Neutrophil (primary cell): ENCODE measurements around the gene GFRAL.

Experiments
- H3K27ac ChIP-seq: fragments of 200-600 bp; sonication (generic); 2 replicates; pipeline ENCODE4 v1.5.1; 2016; ENCODE audit warnings: mild to moderate bottlenecking, moderate library complexity
- H3K27me3 ChIP-seq: fragments of 200-600 bp; sonication (generic); 2 replicates; pipeline ENCODE4 v1.6.0; 2016; ENCODE audit warnings: mild to moderate bottlenecking
- H3K36me3 ChIP-seq: fragments of 200-600 bp; sonication (generic); 2 replicates; pipeline ENCODE4 v1.5.1; 2017
- H3K4me1 ChIP-seq, 2 experiments: fragments of 200-600 bp in 1 of 2; sonication (generic) in 1 of 2; 1 replicate in 1 of 2; 2 replicates in 1 of 2; pipeline versions ENCODE4 v1.5.1 to v1.6.1; 2013 to 2016; ENCODE audit warnings: low read depth in 1 of 2, low read length in 1 of 2, mild to moderate bottlenecking in 1 of 2, moderate library complexity in 1 of 2; ENCODE audit not compliant: control insufficient read depth in 1 of 2, insufficient read depth in 1 of 2
- H3K4me3 ChIP-seq, 2 experiments: fragments of 200-600 bp in 1 of 2; sonication (generic) in 1 of 2; 1 replicate in 1 of 2; 2 replicates in 1 of 2; pipeline ENCODE4 v1.5.1; 2013 to 2016; ENCODE audit warnings: low read depth in 1 of 2, low read length in 1 of 2, mild to moderate bottlenecking in 1 of 2, moderate library complexity in 1 of 2
- H3K9me3 ChIP-seq: fragments of 200-600 bp; sonication (generic); 2 replicates; pipeline ENCODE4 v1.5.1; 2016
- TF ChIP-seq, protein P1 (sequence below): fragments of 200-600 bp; sonication (generic); IDR thresholded peaks from 2 replicates; pipeline ENCODE4 v1.5.1; 2016; ENCODE audit warnings: antibody characterized with exemption

The GFRAL gene

DNA sequence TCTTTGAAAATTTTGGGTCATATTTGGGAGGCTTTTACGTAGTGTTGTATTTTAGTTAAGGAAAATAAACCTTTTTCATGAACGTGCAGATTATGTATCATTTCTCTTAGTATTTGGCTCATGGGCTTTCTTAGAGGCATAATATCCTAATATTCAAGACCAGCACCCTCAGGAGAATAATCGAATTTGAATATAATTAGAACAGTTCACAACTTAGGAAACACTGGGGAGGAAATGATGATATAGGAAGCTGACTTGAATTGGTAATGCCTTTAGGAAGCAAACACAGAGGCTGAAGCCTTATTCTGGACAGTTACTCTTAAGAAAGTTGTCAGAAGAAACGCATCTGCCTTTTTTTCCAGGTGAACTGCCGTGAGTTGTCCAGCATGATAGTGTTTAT, at the start of gene GFRAL:
GFRAL (plus strand) TSS at position 301 of the 400 bp plus-strand sequence; CDS start at position 387, 86 bp downstream.
- H3K9me3 ChIP-seq: no peaks in the 10 kb centered on the region
- H3K27ac ChIP-seq: no peak within 1 kb of the TSS
- no peaks in the 10 kb centered on the region for H3K36me3 ChIP-seq
- H3K27me3 ChIP-seq: no peaks in the 10 kb centered on the region
- no peaks in the 10 kb centered on the region for H3K4me1 ChIP-seq
- TF ChIP-seq, protein P1, sequence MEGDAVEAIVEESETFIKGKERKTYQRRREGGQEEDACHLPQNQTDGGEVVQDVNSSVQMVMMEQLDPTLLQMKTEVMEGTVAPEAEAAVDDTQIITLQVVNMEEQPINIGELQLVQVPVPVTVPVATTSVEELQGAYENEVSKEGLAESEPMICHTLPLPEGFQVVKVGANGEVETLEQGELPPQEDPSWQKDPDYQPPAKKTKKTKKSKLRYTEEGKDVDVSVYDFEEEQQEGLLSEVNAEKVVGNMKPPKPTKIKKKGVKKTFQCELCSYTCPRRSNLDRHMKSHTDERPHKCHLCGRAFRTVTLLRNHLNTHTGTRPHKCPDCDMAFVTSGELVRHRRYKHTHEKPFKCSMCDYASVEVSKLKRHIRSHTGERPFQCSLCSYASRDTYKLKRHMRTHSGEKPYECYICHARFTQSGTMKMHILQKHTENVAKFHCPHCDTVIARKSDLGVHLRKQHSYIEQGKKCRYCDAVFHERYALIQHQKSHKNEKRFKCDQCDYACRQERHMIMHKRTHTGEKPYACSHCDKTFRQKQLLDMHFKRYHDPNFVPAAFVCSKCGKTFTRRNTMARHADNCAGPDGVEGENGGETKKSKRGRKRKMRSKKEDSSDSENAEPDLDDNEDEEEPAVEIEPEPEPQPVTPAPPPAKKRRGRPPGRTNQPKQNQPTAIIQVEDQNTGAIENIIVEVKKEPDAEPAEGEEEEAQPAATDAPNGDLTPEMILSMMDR: no peak
- H3K4me3 ChIP-seq: no peak within 1 kb of the TSS

- Histone ChIP-seq H3K27ac (no peak overlapping the region), H3K27me3 (no peaks in the 10 kb centered on the region), H3K4me3 (no peak overlapping the region), H3K9me3 (no peaks in the 10 kb centered on the region), H3K36me3 (no peaks in the 10 kb centered on the region), H3K4me1 (no peaks in the 10 kb centered on the region)
- TF ChIP-seq, protein P1: no peak
These were observed 49.6 kb upstream of the GFRAL start for GRCh38 chr6:55277646-55278045.

- Histone ChIP-seq H3K4me3 (no peak overlapping the region), H3K36me3 (no peaks in the 10 kb centered on the region), H3K27me3 (no peaks in the 10 kb centered on the region), H3K27ac (no peak overlapping the region), H3K9me3 (no peaks in the 10 kb centered on the region), H3K4me1 (no peaks in the 10 kb centered on the region)
- TF ChIP-seq, protein P1: no peak
These were observed 46.1 kb upstream of the GFRAL start for GRCh38 chr6:55281215-55281614.

GRCh38 chr6:55282115-55282514, 45.2 kb upstream of the GFRAL start:
- no peak overlapping the region for H3K27ac ChIP-seq
- no peaks in the 10 kb centered on the region for H3K36me3 ChIP-seq
- no peaks in the 10 kb centered on the region for H3K9me3 ChIP-seq
- H3K4me1 ChIP-seq: no peaks in the 10 kb centered on the region
- no peak overlapping the region for H3K4me3 ChIP-seq
- TF ChIP-seq, protein P1: no peak
- H3K27me3 ChIP-seq: no peaks in the 10 kb centered on the region

DNA sequence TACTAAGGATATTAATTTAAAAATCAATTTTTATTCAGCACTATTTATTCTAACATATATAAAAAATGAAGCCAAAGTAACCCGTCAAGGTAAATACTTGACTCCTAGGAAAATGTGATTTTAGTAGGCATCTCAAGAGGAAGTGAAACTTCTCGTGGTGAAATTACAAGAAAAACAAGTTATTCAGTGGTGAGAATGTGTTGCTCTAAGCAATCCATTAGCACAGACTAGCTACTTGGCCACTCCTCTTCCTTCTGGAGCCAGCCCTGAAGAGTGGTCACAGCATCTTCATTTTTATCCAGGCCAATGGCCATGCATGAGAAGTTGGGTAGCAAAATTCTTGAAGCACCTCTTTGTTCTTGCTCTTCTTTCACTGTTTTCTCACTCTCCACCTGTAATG, 40.4 kb upstream of the GFRAL start:
- TF ChIP-seq, protein P1: no peak
- no peaks in the 10 kb centered on the region for H3K4me1 ChIP-seq
- H3K27ac ChIP-seq: no peak overlapping the region
- H3K27me3 ChIP-seq: no peaks in the 10 kb centered on the region
- no peak overlapping the region for H3K4me3 ChIP-seq
- H3K36me3 ChIP-seq: no peaks in the 10 kb centered on the region
- H3K9me3 ChIP-seq: no peaks in the 10 kb centered on the region

- no peaks in the 10 kb centered on the region for H3K4me1 ChIP-seq
- TF ChIP-seq, protein P1: no peak
- H3K36me3 ChIP-seq: no peaks in the 10 kb centered on the region
- no peaks in the 10 kb centered on the region for H3K9me3 ChIP-seq
- no peak overlapping the region for H3K27ac ChIP-seq
- no peaks in the 10 kb centered on the region for H3K27me3 ChIP-seq
- no peak overlapping the region for H3K4me3 ChIP-seq
These were observed 36.5 kb upstream of the GFRAL start for GRCh38 chr6:55290736-55291135.
